Measurements from ENCODE around the gene TMEM253. TPM values are rescaled to one million over a fixed set of nuclear protein-coding genes. Genes with fewer than 3 reads are reported as not detected.

Gene TMEM253
- total RNA-seq, 1 donor from 2014 or later: 0.41 TPM

- peak; percentile 87 for DNase-seq (ENCODE audit: missing footprints)
- intact Hi-C loops (cut with DNase I): loop anchor here (2.0 kb wide), 1 partner anchor 43 kb away; no protein-coding TSS in a partner anchor
- ATAC-seq: peak; percentile 69
Measured at GRCh38 chr14:21070083-21070609, 30.7 kb upstream of the TMEM253 start, which contains the start of gene ARHGEF40. ARHGEF40 (plus strand) TSS chr14:21070304; CDS start chr14:21070397, 93 bp downstream.

- ATAC-seq: peak; percentile 17
- intact Hi-C loops (cut with DNase I): loop anchor here (1.0 to 2.0 kb wide), 2 partner anchors 22 to 44 kb away; no protein-coding TSS in a partner anchor
Measured at GRCh38 chr14:21070610-21071224, 30.1 kb upstream of the TMEM253 start.

DNA sequence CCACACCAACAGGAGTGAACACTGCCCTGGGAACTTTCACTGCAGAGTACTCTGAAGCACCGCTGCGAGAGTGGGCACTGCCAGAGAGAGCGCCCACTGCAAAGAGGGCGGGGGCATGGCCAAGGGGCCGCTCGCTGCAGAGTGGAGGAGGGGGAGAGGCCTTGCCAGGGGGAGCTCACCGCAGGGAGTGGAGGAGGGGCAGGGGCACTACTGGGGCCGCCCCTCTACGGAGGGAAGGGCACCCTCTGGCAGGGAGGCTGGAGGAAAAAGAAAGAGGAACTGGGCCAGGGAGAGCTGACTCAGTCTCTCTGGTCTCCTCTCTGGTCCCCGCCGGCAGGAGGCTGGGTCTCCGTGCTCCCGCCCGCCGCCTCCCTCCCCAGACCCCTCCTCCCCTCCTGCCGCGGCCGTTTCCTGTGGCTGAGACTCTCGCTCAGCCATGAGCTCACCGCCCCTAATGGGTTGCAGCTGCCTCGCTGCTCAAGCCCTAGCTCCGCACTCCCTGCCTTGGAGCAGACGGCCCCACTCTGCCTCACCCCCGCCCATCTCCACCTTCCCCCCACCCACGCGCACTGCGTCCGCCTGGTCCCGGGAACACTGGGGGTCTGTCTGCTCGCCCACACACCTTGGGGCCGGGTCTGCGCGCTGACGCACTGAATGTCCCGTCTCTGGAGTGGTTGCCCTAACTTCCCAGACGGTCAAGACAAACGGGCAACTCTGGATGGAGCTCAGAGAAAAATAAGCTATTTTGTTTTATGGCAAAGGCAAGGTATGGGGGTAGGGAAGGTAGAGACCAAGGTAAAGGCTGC is 29.4 kb upstream of the TMEM253 start:
- peak; percentile 75 for ATAC-seq
- intact Hi-C loops (cut with DNase I): loop anchor here (1.0 to 2.0 kb wide), 2 partner anchors 21 to 45 kb away; no protein-coding TSS in a partner anchor

More at GRCh38 chr14:21070610-21071224, 30.1 kb upstream of the TMEM253 start:
- peak; percentile 86 for DNase-seq (ENCODE audit: missing footprints)

GRCh38 chr14:21072031-21072473 is 28.8 kb upstream of the TMEM253 start:
- intact Hi-C loops (cut with DNase I): no loop called here

More for the DNA sequence above, 29.4 kb upstream of the TMEM253 start:
- peak; percentile 96 for DNase-seq (ENCODE audit: missing footprints)

DNA sequence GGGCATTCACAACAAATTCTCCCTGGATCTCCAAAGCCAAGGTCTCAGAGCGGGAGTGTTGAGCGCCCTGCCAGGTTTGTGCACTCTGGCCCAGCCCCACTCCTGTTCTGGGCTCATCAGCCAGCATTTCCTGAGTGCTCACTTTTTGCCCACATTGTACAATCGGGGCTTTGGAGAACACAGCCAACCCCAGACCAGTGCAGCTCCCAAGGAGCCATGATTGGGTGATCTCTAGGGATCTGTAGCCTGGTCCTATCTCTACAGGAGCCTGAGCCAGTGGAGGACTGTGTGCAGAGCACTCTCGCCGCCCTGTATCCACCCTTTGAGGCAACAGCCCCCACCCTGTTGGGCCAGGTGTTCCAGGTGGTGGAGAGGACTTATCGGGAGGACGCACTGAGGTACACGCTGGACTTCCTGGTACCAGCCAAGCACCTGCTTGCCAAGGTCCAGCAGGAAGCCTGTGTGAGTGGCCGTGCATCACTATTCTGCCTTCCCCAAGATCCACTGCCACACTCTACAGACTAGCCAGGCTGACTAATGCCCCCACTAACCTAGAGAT is 28.0 kb upstream of the TMEM253 start:
- ATAC-seq: no peak
- no peak for DNase-seq (ENCODE audit: missing footprints)
- intact Hi-C loops (cut with DNase I): no loop called here

More at GRCh38 chr14:21072031-21072473, 28.8 kb upstream of the TMEM253 start:
- ATAC-seq (peak; percentile 37), DNase-seq (ENCODE audit: missing footprints) (no peak)

GRCh38 chr14:21073921-21074320 is 26.9 kb upstream of the TMEM253 start:
- intact Hi-C loops (cut with DNase I): no loop called here
- DNase-seq (ENCODE audit: missing footprints): no peak
- ATAC-seq: no peak

DNA sequence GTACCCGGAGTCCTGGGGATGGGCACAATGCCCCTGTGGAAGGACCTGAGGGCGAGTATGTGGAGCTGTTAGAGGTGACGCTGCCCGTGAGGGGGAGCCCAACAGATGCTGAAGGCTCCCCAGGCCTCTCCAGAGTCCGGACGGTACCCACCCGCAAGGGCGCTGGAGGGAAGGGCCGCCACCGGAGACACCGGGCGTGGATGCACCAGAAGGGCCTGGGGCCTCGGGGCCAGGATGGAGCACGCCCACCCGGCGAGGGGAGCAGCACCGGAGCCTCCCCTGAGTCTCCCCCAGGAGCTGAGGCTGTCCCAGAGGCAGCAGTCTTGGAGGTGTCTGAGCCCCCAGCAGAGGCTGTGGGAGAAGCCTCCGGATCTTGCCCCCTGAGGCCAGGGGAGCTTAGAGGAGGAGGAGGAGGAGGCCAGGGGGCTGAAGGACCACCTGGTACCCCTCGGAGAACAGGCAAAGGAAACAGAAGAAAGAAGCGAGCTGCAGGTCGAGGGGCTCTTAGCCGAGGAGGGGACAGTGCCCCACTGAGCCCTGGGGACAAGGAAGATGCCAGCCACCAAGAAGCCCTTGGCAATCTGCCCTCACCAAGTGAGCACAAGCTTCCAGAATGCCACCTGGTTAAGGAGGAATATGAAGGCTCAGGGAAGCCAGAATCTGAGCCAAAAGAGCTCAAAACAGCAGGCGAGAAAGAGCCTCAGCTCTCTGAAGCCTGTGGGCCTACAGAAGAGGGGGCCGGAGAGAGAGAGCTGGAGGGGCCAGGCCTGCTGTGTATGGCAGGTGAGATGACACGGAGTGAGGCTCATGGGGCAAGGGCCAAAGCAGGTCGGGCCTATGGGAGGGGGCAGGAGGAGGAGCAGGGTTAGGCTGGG is 26.2 kb upstream of the TMEM253 start:
- DNase-seq (ENCODE audit: missing footprints) (no peak), ATAC-seq (no peak)
- intact Hi-C loops (cut with DNase I): no loop called here

GRCh38 chr14:21075719-21076437 is 25.0 kb upstream of the TMEM253 start:
- no peak for ATAC-seq
- intact Hi-C loops (cut with DNase I): no loop called here
- no peak for DNase-seq (ENCODE audit: missing footprints)

DNA sequence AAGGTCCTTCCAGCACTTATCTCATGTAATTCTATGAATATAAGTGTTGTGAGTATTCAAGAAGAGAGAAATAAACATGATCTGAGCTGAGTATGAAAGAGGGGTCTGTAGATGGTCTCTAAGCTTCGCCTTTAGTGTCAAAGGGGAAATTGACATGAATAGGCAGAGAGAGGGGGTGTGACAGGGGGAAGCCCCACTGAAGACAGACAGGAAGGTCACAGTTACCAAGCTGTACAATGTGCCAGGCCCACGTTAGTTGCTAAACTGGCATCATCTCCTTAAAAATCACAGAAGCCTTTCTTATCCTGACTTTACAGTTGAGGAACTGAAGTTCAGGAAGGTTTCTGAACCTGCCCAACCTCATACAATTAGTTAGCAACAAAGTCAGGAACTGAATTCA is 23.2 kb upstream of the TMEM253 start:
- intact Hi-C loops (cut with DNase I): no loop called here
- DNase-seq (ENCODE audit: missing footprints) (no peak), ATAC-seq (no peak)

GRCh38 chr14:21078287-21078686 is 22.6 kb upstream of the TMEM253 start:
- no peak for DNase-seq (ENCODE audit: missing footprints)
- no peak for ATAC-seq
- intact Hi-C loops (cut with DNase I): no loop called here

DNA sequence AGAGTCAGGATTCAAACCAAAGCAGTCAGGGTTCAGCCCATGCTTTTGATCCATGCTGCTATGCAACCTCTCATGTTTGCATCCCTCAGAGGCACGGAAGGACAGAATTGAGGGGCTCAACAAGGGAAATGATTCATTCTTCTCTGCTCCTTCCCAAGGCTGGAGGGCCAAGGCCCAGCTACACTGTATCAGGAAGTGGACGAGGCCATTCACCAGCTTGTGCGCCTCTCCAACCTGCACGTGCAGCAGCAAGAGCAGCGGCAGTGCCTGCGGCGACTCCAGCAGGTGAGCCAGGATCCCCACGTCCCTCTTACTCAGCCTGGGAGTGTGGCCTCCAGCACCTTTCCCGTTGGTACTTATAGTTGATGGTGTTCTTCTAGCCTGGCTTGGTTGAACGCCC is 22.1 kb upstream of the TMEM253 start:
- ATAC-seq (no peak), DNase-seq (ENCODE audit: missing footprints) (no peak)
- intact Hi-C loops (cut with DNase I): no loop called here

GRCh38 chr14:21081521-21082142 is 19.2 kb upstream of the TMEM253 start:
- DNase-seq (ENCODE audit: missing footprints): no peak
- intact Hi-C loops (cut with DNase I): no loop called here
- no peak for ATAC-seq

DNA sequence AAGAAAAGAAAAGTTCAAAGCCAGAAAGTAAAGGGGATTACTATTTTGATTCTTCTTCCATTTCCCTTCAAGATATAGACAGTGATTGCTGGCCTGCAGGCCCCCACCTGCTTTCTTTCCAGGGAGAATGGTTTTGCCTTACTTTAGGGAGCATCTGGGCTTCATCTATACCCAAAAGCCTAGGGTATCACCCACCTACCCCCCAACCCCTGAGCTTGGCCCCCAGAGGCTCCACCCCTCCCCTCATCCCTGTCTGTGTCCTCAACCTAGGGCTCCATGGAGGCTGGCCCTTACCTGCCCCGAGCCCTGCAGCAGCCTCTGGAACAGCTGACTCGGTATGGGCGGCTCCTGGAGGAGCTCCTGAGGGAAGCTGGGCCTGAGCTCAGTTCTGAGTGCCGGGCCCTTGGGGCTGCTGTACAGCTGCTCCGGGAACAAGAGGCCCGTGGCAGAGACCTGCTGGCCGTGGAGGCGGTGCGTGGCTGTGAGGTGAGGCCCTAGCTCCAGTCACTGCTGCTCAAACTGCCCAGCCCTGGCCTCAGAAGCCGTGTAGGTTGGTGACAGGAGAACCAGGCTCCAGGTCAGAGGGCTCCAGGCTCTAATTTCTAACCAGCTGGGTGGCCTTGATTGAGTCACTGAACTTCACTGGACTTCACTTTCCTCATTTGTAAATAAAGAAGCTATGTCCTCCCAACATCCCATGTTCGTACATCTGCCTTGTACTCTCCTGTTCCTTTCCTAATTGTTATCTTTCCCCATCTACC is 17.1 kb upstream of the TMEM253 start:
- ATAC-seq: no peak
- intact Hi-C loops (cut with DNase I): no loop called here
- no peak for DNase-seq (ENCODE audit: missing footprints)

DNA sequence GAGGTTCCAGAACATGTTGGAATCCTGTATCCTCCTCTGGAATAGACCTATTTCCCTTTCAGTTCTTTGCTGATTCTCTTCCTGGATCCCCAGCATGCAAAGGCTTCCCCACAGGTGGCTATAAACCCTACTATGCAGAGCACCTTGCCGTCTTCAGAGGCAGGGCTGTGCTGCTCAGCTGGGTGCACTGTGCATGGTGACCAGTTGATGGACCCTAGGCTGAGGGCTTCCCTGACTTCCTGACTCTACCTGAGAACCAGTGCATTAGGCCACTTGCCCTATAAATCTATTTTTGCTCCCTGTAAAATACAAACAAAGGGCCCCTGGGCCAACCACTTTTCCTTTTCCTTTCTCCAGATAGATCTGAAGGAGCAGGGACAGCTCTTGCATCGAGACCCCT is 16.5 kb upstream of the TMEM253 start:
- intact Hi-C loops (cut with DNase I): no loop called here
- ATAC-seq (no peak), DNase-seq (ENCODE audit: missing footprints) (no peak)

DNA sequence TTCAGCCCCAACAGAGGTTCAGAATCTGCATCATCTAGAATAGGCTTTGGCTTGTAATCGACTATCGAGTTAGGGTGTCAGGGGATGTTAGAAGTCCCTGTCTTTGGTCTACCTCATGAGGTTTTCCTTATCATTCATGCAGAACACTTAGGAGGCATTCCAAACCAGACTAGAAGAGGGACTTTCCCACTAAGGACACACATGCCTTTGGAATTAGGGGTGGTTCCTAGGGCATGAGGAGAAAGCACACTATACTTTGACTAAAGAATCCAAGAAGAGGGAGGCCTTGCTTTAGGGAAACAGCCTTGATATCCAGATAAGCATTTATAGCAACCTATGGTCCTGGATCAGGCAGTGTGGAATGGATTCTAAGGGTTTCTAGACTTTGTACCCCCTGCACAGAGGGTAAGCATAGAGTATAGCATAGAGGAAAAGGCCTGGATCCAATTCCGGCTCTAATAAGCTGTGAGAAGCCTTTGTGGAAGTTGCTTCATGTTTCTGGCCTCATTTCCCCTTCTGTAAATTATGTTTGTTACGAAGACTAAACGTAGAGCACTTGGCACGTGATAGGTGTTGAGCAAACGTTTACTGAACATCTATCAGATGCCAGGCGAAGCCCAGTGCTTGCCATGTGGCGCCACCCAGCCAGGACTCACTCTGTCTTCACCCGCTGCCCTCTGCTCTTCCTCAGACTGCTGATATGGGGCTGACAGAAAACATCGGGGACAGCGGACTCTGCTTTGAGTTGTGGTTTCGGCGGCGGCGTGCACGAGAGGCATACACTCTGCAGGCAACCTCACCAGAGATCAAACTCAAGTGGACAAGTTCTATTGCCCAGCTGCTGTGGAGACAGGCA is 15.6 kb upstream of the TMEM253 start:
- intact Hi-C loops (cut with DNase I): no loop called here
- peak; percentile 86 for DNase-seq (ENCODE audit: missing footprints)

DNA sequence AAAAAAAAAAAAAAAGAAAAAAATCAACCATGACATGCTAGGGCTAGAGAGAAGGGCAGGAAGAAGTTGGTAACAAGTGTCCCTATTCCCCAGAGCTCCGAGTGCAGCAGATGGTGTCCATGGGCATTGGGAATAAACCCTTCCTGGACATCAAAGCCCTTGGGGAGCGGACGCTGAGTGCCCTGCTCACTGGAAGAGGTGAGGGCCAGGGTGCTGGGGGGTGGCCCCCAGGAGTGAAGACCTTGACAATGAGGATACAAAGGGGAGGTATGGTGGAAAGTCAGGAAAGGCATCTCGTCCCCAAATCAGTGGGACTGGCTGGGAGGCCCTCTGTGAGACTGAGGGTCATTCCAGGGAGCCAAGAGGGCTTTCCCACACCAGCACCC is 14.0 kb upstream of the TMEM253 start:
- no peak for ATAC-seq
- DNase-seq (ENCODE audit: missing footprints): no peak

More for the DNA sequence above, 15.6 kb upstream of the TMEM253 start:
- ATAC-seq: peak; percentile 72

More for the DNA sequence above, 14.0 kb upstream of the TMEM253 start:
- intact Hi-C loops (cut with DNase I): no loop called here

Measured in Right ventricle myocardium inferior (tissue), 1 donor.